Measurements from ENCODE around the gene ANKRD27.

- no peak for TF ChIP-seq CTCF (IDR thresholded peaks at IDR 0.05)
- no peak for TF ChIP-seq POLR2AphosphoS5 (IDR thresholded peaks at IDR 0.05)
Observed at GRCh38 chr19:32717496-32717895, 42.5 kb upstream of the ANKRD27 start.
